Measurements from ENCODE around the gene KCNJ5.

Gene KCNJ5

GRCh38 chr11:128872094-128872493 lies 19.1 kb upstream of the KCNJ5 start:
- DNase-seq = no peak

- no peak for DNase-seq
Measured at GRCh38 chr11:128872594-128872993, 18.6 kb upstream of the KCNJ5 start.

- no peak for DNase-seq
Measured at GRCh38 chr11:128874427-128874826, 16.7 kb upstream of the KCNJ5 start.

GRCh38 chr11:128876133-128876650 lies 15.0 kb upstream of the KCNJ5 start:
- DNase-seq = no peak

GRCh38 chr11:128877726-128878125 lies 13.4 kb upstream of the KCNJ5 start:
- DNase-seq = no peak

- DNase-seq = no peak
Measured at GRCh38 chr11:128878455-128878854, 12.7 kb upstream of the KCNJ5 start.

GRCh38 chr11:128879817-128880216 lies 11.3 kb upstream of the KCNJ5 start:
- no peak for DNase-seq

- no peak for DNase-seq
Measured at GRCh38 chr11:128881221-128881620, 9.9 kb upstream of the KCNJ5 start.

GRCh38 chr11:128882451-128882850 lies 8.7 kb upstream of the KCNJ5 start:
- DNase-seq = no peak

GRCh38 chr11:128884054-128884453 lies 7.1 kb upstream of the KCNJ5 start:
- no peak for DNase-seq

GRCh38 chr11:128884703-128885338 lies 6.3 kb upstream of the KCNJ5 start:
- DNase-seq = peak; percentile 52

- DNase-seq = no peak
Measured at GRCh38 chr11:128886406-128887124, 4.6 kb upstream of the KCNJ5 start.

- no peak for DNase-seq
Measured at GRCh38 chr11:128888034-128888985, 2.8 kb upstream of the KCNJ5 start.

- DNase-seq = no peak
Measured at GRCh38 chr11:128889657-128890213, 1.4 kb upstream of the KCNJ5 start.

- no peak for DNase-seq
Measured at GRCh38 chr11:128890216-128890542, 977 bp upstream of the KCNJ5 start.

GRCh38 chr11:128891913-128892398 lies 800 bp downstream of the KCNJ5 start:
- no peak for DNase-seq

- no peak for DNase-seq
Measured at GRCh38 chr11:128892866-128893565, 1.9 kb downstream of the KCNJ5 start.

GRCh38 chr11:128893578-128894285 lies 2.6 kb downstream of the KCNJ5 start:
- DNase-seq = no peak

- no peak for DNase-seq
Measured at GRCh38 chr11:128894286-128894681, 3.1 kb downstream of the KCNJ5 start.

GRCh38 chr11:128894685-128895084 lies 3.5 kb downstream of the KCNJ5 start:
- no peak for DNase-seq

GRCh38 chr11:128895526-128895925 lies 4.4 kb downstream of the KCNJ5 start:
- DNase-seq = no peak

GRCh38 chr11:128896356-128896755 lies 5.2 kb downstream of the KCNJ5 start:
- no peak for DNase-seq
